Keratinocyte (primary cell): ENCODE measurements around the gene TACR1. TPM values are rescaled to one million over a fixed set of nuclear protein-coding genes. Genes with fewer than 3 reads are reported as not detected.

Experiments
- DNase-seq: peaks from one replicate; pipeline ENCODE4 v3.0.0-alpha.2; 2011; ENCODE audit warnings: low read depth, missing footprints, low spot score
- FAIRE-seq: peaks from 2 replicates; lab custom pipeline; 2011; peaks lifted over from hg19 to GRCh38; lab: Jason Lieb, UNC
- H2AFZ ChIP-seq: 2 replicates; pipeline ENCODE4 v1.6.0; 2012; ENCODE audit warnings: low read length, control low read depth, inconsistent platforms; ENCODE audit not compliant: control insufficient read depth
- H3K27ac ChIP-seq: 2 replicates; pipeline ENCODE4 v1.5.1; 2011; ENCODE audit warnings: low read length; ENCODE audit not compliant: control insufficient read depth, insufficient read depth
- H3K27me3 ChIP-seq: 3 replicates; pipeline ENCODE4 v1.6.0; 2011; ENCODE audit warnings: low read length; ENCODE audit not compliant: control insufficient read depth, insufficient read depth; ENCODE audit errors: extremely low read depth
- H3K36me3 ChIP-seq, 2 experiments: 2 replicates in 1 of 2; 3 replicates in 1 of 2; pipeline ENCODE4 v1.5.1; 2011; ENCODE audit warnings: low read length in 2 of 2, mild to moderate bottlenecking in 1 of 2; ENCODE audit not compliant: control insufficient read depth in 2 of 2, insufficient read depth in 2 of 2; ENCODE audit errors: extremely low read depth in 1 of 2
- H3K4me1 ChIP-seq: 3 replicates; pipeline ENCODE4 v1.5.1; 2011; ENCODE audit warnings: low read length; ENCODE audit not compliant: control insufficient read depth, insufficient read depth; ENCODE audit errors: extremely low read depth
- H3K4me2 ChIP-seq: 3 replicates; pipeline ENCODE4 v1.6.0; 2011; ENCODE audit warnings: low read depth, low read length; ENCODE audit not compliant: control insufficient read depth, insufficient read depth; ENCODE audit errors: extremely low read depth
- H3K4me3 ChIP-seq, 3 experiments: fragments of 200-600 bp in 1 of 3; sonication (generic) in 1 of 3; 2 replicates in 2 of 3; 3 replicates in 1 of 3; pipeline ENCODE4 v1.5.1; 2011 to 2016; ENCODE audit warnings: low read length in 3 of 3, mild to moderate bottlenecking in 3 of 3, control low read depth in 2 of 3, inconsistent platforms in 1 of 3, low read depth in 1 of 3, mixed read lengths in 1 of 3, mixed run types in 1 of 3, moderate library complexity in 1 of 3; ENCODE audit not compliant: control insufficient read depth in 2 of 3, insufficient read depth in 2 of 3; ENCODE audit errors: extremely low read depth in 1 of 3
- H3K79me2 ChIP-seq: 2 replicates; pipeline ENCODE4 v1.6.0; 2012; ENCODE audit warnings: low read length; ENCODE audit not compliant: control insufficient read depth, insufficient read depth
- H3K9ac ChIP-seq: 3 replicates; pipeline ENCODE4 v1.6.0; 2011; ENCODE audit warnings: low read length; ENCODE audit not compliant: control insufficient read depth, insufficient read depth; ENCODE audit errors: extremely low read depth
- H3K9me1 ChIP-seq: 3 replicates; pipeline ENCODE4 v1.6.0; 2011; ENCODE audit warnings: low read length; ENCODE audit not compliant: control insufficient read depth, insufficient read depth; ENCODE audit errors: extremely low read depth
- H3K9me3 ChIP-seq: 2 replicates; pipeline ENCODE4 v1.5.1; 2012; ENCODE audit warnings: low read depth, low read length; ENCODE audit not compliant: control insufficient read depth
- H4K20me1 ChIP-seq: 3 replicates; pipeline ENCODE4 v1.6.0; 2011; ENCODE audit warnings: low read length; ENCODE audit not compliant: control insufficient read depth, insufficient read depth; ENCODE audit errors: extremely low read depth
- EZH2 ChIP-seq: IDR thresholded peaks from one replicate; pipeline ENCODE4 v1.6.1; 2012; ENCODE audit warnings: inconsistent platforms, mild to moderate bottlenecking, low read length, moderate library complexity
- dilution Hi-C: fragments of 300-500 bp; cut with MboI; formaldehyde crosslinking; loops from one replicate; pipeline ENCODE4 v1.7.0; 2020; ENCODE audit warnings: low sequenced_read_pairs; ENCODE audit not compliant: extremely low pct_ligation_motif_present
- polyA plus RNA-seq, 5 experiments: library from polyadenylated mRNA; depleted of rRNA in 3 of 5; stranded (reverse) in 3 of 5; stranded (forward) in 1 of 5; unstranded in 1 of 5; fragments of >200 nt; gene quantifications; 1 replicate in 1 of 5; 2 replicates in 3 of 5; 3 replicates in 1 of 5; pipeline versions ENCODE4 v1.2.1 to v1.2.3, GENCODE V29; 2011 to 2012; ENCODE audit warnings: missing spikeins in 2 of 5, low read depth in 1 of 5, low replicate concordance in 1 of 5
- TF ChIP-seq, protein P1 (sequence below), 3 experiments: IDR thresholded peaks in 1 of 3; conservative IDR thresholded peaks in 1 of 3; optimal IDR thresholded peaks in 1 of 3; 2 replicates in 2 of 3; 3 replicates in 1 of 3; pipeline versions ENCODE3 to v1.5.1; 2011; ENCODE audit warnings: low read length in 3 of 3, mild to moderate bottlenecking in 3 of 3, moderate library complexity in 2 of 3, control low read depth in 1 of 3, inconsistent platforms in 1 of 3; ENCODE audit not compliant: insufficient read depth in 2 of 3; ENCODE audit errors: extremely low read depth in 1 of 3

TACR1 gene
- polyA plus RNA-seq, 1 donor (not counting 4 experiments of a cell fraction or from before 2014, with no cell fraction given) = not detected

DNA sequence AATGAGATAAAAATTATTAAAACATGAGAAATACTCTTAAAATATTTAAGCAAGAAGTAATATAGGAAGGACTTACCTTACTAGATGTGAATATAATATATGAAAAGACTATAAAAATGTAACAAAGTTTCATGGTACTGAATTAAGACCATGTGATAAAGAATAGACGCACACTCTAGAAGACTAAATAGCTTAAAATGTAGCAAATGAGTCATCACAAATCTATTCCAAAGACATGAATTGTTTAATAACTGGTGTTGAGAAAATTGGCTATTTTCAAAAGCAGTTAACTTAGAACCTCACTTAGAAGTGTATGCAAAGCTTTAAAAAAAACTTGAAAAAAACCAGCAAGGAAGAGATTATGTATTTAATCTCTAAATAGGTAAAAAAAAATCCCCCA lies 176.8 kb downstream of the TACR1 start:
- TF ChIP-seq, protein P1, sequence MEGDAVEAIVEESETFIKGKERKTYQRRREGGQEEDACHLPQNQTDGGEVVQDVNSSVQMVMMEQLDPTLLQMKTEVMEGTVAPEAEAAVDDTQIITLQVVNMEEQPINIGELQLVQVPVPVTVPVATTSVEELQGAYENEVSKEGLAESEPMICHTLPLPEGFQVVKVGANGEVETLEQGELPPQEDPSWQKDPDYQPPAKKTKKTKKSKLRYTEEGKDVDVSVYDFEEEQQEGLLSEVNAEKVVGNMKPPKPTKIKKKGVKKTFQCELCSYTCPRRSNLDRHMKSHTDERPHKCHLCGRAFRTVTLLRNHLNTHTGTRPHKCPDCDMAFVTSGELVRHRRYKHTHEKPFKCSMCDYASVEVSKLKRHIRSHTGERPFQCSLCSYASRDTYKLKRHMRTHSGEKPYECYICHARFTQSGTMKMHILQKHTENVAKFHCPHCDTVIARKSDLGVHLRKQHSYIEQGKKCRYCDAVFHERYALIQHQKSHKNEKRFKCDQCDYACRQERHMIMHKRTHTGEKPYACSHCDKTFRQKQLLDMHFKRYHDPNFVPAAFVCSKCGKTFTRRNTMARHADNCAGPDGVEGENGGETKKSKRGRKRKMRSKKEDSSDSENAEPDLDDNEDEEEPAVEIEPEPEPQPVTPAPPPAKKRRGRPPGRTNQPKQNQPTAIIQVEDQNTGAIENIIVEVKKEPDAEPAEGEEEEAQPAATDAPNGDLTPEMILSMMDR (optimal IDR thresholded peaks at IDR 0.05 in 1 of 3, IDR thresholded peaks at IDR 0.05 in 1 of 3, conservative IDR thresholded peaks at IDR 0.05 in 1 of 3; ENCODE audit: extremely low read depth in 1 of 3, insufficient read depth in 2 of 3, low read length in 3 of 3) = no peak
- no peak for TF ChIP-seq EZH2

DNA sequence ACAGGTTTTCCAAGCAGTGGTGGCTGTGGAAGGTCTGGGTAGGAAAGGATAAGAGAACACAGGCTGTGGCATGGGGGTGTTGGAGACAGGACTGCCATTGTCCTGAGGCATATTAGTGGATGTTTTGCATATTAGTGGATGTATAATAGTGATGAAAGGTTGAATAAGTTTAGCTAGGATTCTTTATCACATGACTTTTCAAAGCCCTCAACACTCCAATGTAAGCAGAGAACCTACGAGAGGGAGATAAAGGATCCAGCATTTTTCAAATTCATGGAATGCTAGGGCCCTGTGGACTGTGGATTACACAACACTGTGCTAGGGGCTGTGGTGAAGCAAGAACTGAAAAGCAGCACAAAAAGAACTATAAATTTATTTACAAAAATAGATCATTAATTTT lies 177.6 kb downstream of the TACR1 start:
- H3K9me1 ChIP-seq = no peaks in the 10 kb centered on the region
- H3K79me2 ChIP-seq = no peaks in the 10 kb centered on the region
- no peak overlapping the region for H2AFZ ChIP-seq
- H3K9ac ChIP-seq = no peak overlapping the region
- H3K9me3 ChIP-seq = no peaks in the 10 kb centered on the region
- no peaks in the 10 kb centered on the region for H3K27me3 ChIP-seq
- dilution Hi-C loops = no loop called here
- TF ChIP-seq, protein P1 (optimal IDR thresholded peaks at IDR 0.05 in 1 of 3, IDR thresholded peaks at IDR 0.05 in 1 of 3, conservative IDR thresholded peaks at IDR 0.05 in 1 of 3; ENCODE audit: extremely low read depth in 1 of 3, insufficient read depth in 2 of 3, low read length in 3 of 3) = no peak
- no peak for TF ChIP-seq EZH2
- no peaks in the 10 kb centered on the region for H4K20me1 ChIP-seq
- no peak for FAIRE-seq
- H3K36me3 ChIP-seq = no peaks in the 10 kb centered on the region
- H3K4me2 ChIP-seq = no peak overlapping the region
- H3K27ac ChIP-seq = no peak overlapping the region
- H3K4me3 ChIP-seq = no peak overlapping the region
- H3K4me1 ChIP-seq = no peaks in the 10 kb centered on the region
- no peak for DNase-seq

More for the DNA sequence above, 176.8 kb downstream of the TACR1 start:
- Histone ChIP-seq H3K9me3 (no peaks in the 10 kb centered on the region), H2AFZ (no peak overlapping the region), H3K4me2 (no peak overlapping the region), H3K27ac (no peak overlapping the region), H3K79me2 (no peaks in the 10 kb centered on the region), H3K9me1 (no peaks in the 10 kb centered on the region), H3K27me3 (no peaks in the 10 kb centered on the region), H3K4me1 (no peaks in the 10 kb centered on the region), H4K20me1 (no peaks in the 10 kb centered on the region), H3K9ac (no peak overlapping the region), H3K36me3 (no peaks in the 10 kb centered on the region), H3K4me3 (no peak overlapping the region)
- FAIRE-seq (no peak), DNase-seq (no peak)
- dilution Hi-C loops = no loop called here
